CD4-positive, alpha-beta memory T cell (primary cell): ENCODE measurements around the gene CADPS. TPM values are rescaled to one million over a fixed set of nuclear protein-coding genes. Genes with fewer than 3 reads are reported as not detected.

Experiments
- CTCF ChIA-PET: fragments of 350-600 bp; sonication (Branson Sonifier 250); formaldehyde crosslinking; loops from one replicate; lab custom pipeline; 2021; ENCODE audit warnings: inconsistent platforms; ENCODE audit not compliant: partially characterized antibody; lab: Charles Lee
- POLR2A ChIA-PET: fragments of 350-600 bp; sonication (Branson Sonifier 250); formaldehyde crosslinking; loops from one replicate; lab custom pipeline; 2021; ENCODE audit not compliant: partially characterized antibody; lab: Charles Lee
- DNase-seq, 5 donors: peaks; one replicate each; pipeline versions ENCODE4 v3.0.0 to v3.0.0-alpha.2; 2020 to 2022; ENCODE audit warnings: mixed read lengths in 1 of 5
- H3K27ac ChIP-seq: one replicate; pipeline ENCODE4 v1.7.0; 2013; ENCODE audit warnings: low read depth, low read length
- H3K27me3 ChIP-seq: 2 replicates; pipeline ENCODE4 v1.7.0; 2013; ENCODE audit warnings: mild to moderate bottlenecking, low read length, moderate library complexity; ENCODE audit not compliant: insufficient read depth
- H3K36me3 ChIP-seq: 2 replicates; pipeline ENCODE4 v1.7.0; 2013; ENCODE audit warnings: mild to moderate bottlenecking, low read length, moderate library complexity; ENCODE audit not compliant: insufficient read depth
- H3K4me1 ChIP-seq: 2 replicates; pipeline ENCODE4 v1.7.0; 2013; ENCODE audit warnings: mild to moderate bottlenecking, low read length, moderate library complexity; ENCODE audit not compliant: insufficient read depth
- H3K4me3 ChIP-seq, 2 donors: one replicate each; pipeline ENCODE4 v1.7.0; 2013; ENCODE audit warnings: low read length in 2 of 2, mild to moderate bottlenecking in 1 of 2
- H3K9me3 ChIP-seq, 2 donors: one replicate each; pipeline ENCODE4 v1.7.0; 2013; ENCODE audit warnings: low read length in 2 of 2, control low read depth in 1 of 2; ENCODE audit not compliant: control insufficient read depth in 1 of 2
- H3K27ac Mint-ChIP-seq, 7 donors: one replicate each; pipeline ENCODE4 v1.8.0; 2020 to 2021; ENCODE audit warnings: mixed read lengths in 7 of 7, mild to moderate bottlenecking in 6 of 7, inconsistent platforms in 3 of 7, moderate library complexity in 3 of 7
- H3K27me3 Mint-ChIP-seq, 2 donors: one replicate each; pipeline ENCODE4 v1.8.0; 2020 to 2021; ENCODE audit warnings: mixed read lengths in 2 of 2
- H3K36me3 Mint-ChIP-seq, 2 donors: one replicate each; pipeline ENCODE4 v1.8.0; 2020 to 2021; ENCODE audit warnings: mixed read lengths in 2 of 2, inconsistent platforms in 1 of 2, mild to moderate bottlenecking in 1 of 2
- H3K4me1 Mint-ChIP-seq, 4 donors: one replicate each; pipeline ENCODE4 v1.8.0; 2020 to 2021; ENCODE audit warnings: mixed read lengths in 4 of 4, mild to moderate bottlenecking in 1 of 4
- H3K4me3 Mint-ChIP-seq, 8 donors: one replicate each; pipeline ENCODE4 v1.8.0; 2020 to 2021; ENCODE audit warnings: mixed read lengths in 8 of 8, mild to moderate bottlenecking in 7 of 8, moderate library complexity in 6 of 8, inconsistent platforms in 3 of 8
- H3K9me3 Mint-ChIP-seq, 8 donors: one replicate each; pipeline ENCODE4 v1.8.0; 2020 to 2021; ENCODE audit warnings: mixed read lengths in 8 of 8, mild to moderate bottlenecking in 5 of 8, inconsistent platforms in 3 of 8, moderate library complexity in 1 of 8
- intact Hi-C: fragments of 100-400 bp; cut with micrococcal nuclease; formaldehyde crosslinking; loops from one replicate; pipeline ENCODE4 v1.15.1; 2023
- polyA plus RNA-seq, 2 donors: library from polyadenylated mRNA; unstranded; fragments of 300-500 nt; fragmentation: Illumina TruSeq; gene quantifications; one replicate each; pipeline ENCODE4 v1.2.3, GENCODE V29; 2021
- total RNA-seq, 2 experiments: library from RNA; stranded (reverse); gene quantifications; one replicate each; pipeline ENCODE4 v1.2.3, GENCODE V29; 2021

CADPS gene
- total and polyA plus RNA-seq, 4 experiments from 2014 or later: not detected

DNA sequence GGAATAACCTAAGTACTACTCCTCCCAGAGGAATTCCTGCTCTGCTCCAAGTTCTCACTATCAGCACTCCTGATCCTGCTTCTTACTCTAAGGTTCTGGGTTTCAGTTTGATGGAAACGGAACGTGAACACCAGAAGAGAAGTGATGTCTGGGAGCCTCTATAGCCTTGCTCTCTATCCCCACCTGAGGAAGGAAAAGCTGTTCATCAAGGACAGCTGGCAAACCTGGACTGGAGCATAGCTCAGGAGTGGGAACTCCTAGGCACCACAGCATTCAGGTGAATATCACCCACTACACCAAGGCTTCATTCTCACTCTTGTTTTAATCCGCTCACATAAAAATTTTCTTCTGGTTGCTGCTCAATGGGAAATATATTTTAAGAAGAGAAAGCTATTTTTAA lies 13.0 kb upstream of the CADPS start:
- Mint-ChIP-seq H3K4me1 (no peaks in the 10 kb centered on the region), H3K36me3 (no peaks in the 10 kb centered on the region), H3K27me3 (no peaks in the 10 kb centered on the region), H3K4me3 (no peak overlapping the region), H3K9me3 (peaks cover 0 to 10% (median 2%) of the 10 kb centered on the region in 8 donors), H3K27ac (no peak overlapping the region)
- ChIA-PET POLR2A (no interaction called here), CTCF (no interaction called here)
- no peak for DNase-seq
- H3K4me3 ChIP-seq: no peak overlapping the region
- H3K27me3 ChIP-seq: no peaks in the 10 kb centered on the region
- no peaks in the 10 kb centered on the region for H3K4me1 ChIP-seq
- no peak overlapping the region for H3K27ac ChIP-seq
- no peaks in the 10 kb centered on the region for H3K36me3 ChIP-seq
- intact Hi-C loops: no loop called here
- H3K9me3 ChIP-seq: no peaks in the 10 kb centered on the region

DNA sequence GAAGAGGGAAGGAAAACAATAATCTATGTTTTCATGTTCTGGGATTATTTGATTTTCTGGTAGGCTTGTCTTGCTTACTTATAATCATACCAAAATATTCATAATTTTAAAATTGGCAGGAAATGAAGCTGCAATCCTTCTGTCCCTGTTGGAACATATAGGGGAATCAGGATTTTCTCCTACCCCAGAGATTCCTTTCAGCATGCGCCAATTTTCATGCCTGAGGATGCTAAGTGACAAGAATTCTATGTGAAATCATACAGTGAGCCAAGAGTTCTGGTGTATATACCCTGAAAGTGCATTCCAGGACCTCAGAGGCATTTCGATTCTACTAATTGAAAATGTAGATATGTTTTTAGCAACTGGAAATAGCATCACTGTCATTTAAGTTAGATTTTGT lies 9.9 kb upstream of the CADPS start:
- H3K4me3 Mint-ChIP-seq: no peak overlapping the region
- POLR2A ChIA-PET: no interaction called here
- Histone ChIP-seq H3K36me3 (no peaks in the 10 kb centered on the region), H3K27me3 (no peaks in the 10 kb centered on the region), H3K9me3 (no peaks in the 10 kb centered on the region), H3K27ac (no peak overlapping the region), H3K4me3 (no peak overlapping the region), H3K4me1 (no peaks in the 10 kb centered on the region)
- H3K27me3 Mint-ChIP-seq: no peaks in the 10 kb centered on the region
- peaks cover 0 to 16% (median 2%) of the 10 kb centered on the region in 8 donors for H3K9me3 Mint-ChIP-seq
- H3K36me3 Mint-ChIP-seq: no peaks in the 10 kb centered on the region
- no peak overlapping the region for H3K27ac Mint-ChIP-seq
- H3K4me1 Mint-ChIP-seq: no peaks in the 10 kb centered on the region
- no peak for DNase-seq
- CTCF ChIA-PET: no interaction called here
- intact Hi-C loops: no loop called here

DNA sequence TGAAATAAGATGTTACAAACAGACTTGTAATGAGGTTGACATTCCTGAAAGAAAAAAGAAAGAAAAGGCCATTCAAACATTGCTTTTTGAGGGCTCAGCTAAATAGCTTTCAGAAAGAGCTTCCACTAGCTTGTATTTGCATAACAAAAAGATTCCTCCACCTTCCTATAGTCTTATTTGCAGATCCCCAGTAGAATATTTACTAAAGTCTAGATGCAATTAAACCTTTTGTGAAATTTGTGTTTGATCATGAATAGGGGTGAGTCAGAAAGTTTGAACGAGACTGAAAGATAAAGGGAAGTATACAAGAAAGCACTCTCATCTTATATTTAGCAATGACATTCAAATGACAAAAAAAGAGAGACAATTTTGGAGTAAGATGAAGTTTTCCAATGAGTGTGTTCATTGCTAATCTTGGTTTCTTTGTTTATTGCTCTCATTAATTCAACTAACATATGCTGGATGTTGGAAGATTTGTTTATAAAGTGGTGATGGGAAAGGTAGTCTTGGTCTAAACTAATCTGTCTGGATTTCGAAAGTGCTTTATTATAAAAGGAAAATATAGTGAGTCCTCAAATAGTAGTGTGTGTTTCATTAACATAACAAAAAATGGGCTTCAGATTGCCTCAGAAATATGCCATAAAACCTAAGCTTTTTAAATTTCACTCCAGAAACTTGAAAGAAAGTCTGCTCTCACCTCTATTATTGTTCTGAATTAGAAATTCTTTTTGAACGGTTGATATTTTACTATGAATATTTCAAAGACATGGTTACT lies 9.1 kb upstream of the CADPS start:
- Mint-ChIP-seq H3K36me3 (no peaks in the 10 kb centered on the region), H3K27ac (no peak overlapping the region), H3K9me3 (peaks cover 0 to 11% (median 0%) of the 10 kb centered on the region in 8 donors), H3K4me1 (no peaks in the 10 kb centered on the region), H3K27me3 (no peaks in the 10 kb centered on the region), H3K4me3 (no peak overlapping the region)
- no peak for DNase-seq
- ChIA-PET CTCF (no interaction called here), POLR2A (no interaction called here)
- intact Hi-C loops: no loop called here
- Histone ChIP-seq H3K27me3 (no peaks in the 10 kb centered on the region), H3K9me3 (no peaks in the 10 kb centered on the region), H3K4me1 (no peaks in the 10 kb centered on the region), H3K4me3 (no peak overlapping the region), H3K36me3 (no peaks in the 10 kb centered on the region), H3K27ac (no peak overlapping the region)

DNA sequence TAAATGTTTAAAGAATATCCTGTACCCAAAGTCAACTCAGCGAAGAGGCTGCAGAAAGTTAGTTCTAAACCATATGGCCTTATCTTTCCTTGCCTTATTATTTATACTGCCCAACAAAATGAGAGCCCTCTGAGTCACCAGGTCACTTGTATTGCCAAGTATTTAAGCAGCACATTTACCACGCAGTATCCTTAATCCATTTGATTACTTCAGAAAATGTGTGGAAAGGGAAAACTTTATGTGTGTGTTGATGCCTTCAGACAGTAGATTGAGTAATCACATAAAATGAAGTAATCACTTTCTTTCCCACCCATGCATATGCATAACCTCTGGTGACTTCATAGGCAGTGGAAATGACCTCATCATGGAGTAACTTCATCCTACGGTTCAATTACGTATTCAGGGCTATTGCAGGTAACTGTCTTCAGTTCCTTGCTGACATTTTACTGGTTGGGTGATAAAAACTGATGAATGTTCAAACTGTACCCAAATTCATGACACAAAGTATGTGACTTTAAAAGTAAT lies 7.5 kb upstream of the CADPS start:
- Mint-ChIP-seq H3K27ac (no peak overlapping the region), H3K27me3 (no peaks in the 10 kb centered on the region), H3K36me3 (no peaks in the 10 kb centered on the region), H3K4me1 (no peaks in the 10 kb centered on the region), H3K9me3 (peaks cover 0 to 7% (median 3%) of the 10 kb centered on the region in 8 donors), H3K4me3 (no peak overlapping the region)
- ChIA-PET POLR2A (no interaction called here), CTCF (no interaction called here)
- no peak for DNase-seq
- Histone ChIP-seq H3K27me3 (no peaks in the 10 kb centered on the region), H3K27ac (no peak overlapping the region), H3K36me3 (no peaks in the 10 kb centered on the region), H3K9me3 (no peaks in the 10 kb centered on the region), H3K4me1 (no peaks in the 10 kb centered on the region), H3K4me3 (no peak overlapping the region)
- intact Hi-C loops: no loop called here

DNA sequence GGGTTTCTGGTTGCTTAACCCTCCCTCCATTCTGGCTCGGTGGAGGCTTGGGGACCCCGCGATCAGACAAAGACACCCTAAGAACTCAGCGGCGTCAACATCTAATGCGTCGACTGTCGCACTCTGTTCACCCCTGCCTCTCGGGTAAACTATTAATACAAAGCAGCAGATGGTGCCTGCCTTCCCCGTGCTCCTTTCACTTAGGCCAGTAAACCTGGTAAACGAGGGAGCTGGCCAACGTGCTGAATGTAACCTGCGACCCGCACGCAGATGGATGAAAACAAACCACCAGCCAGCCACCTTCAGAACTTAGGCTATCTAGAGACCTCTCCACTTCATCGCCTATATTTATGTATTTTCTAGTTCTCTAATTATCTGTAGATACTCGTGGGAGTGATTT lies 848 bp upstream of the CADPS start:
- Histone ChIP-seq H3K4me1 (no peaks in the 10 kb centered on the region), H3K27ac (no peak overlapping the region), H3K4me3 (no peak overlapping the region), H3K27me3 (peaks cover 4% of the 10 kb centered on the region), H3K36me3 (no peaks in the 10 kb centered on the region), H3K9me3 (no peaks in the 10 kb centered on the region)
- H3K9me3 Mint-ChIP-seq: peaks cover 3 to 23% (median 9%) of the 10 kb centered on the region in 8 donors
- ChIA-PET POLR2A (no interaction called here), CTCF (no interaction called here)
- H3K36me3 Mint-ChIP-seq: no peaks in the 10 kb centered on the region
- no peak overlapping the region for H3K27ac Mint-ChIP-seq
- no peak for DNase-seq
- H3K4me3 Mint-ChIP-seq: no peak overlapping the region
- peaks cover 20 to 28% of the 10 kb centered on the region in 2 donors for H3K27me3 Mint-ChIP-seq
- intact Hi-C loops: no loop called here
- peaks cover 0 to 11% (median 1%) of the 10 kb centered on the region in 4 donors for H3K4me1 Mint-ChIP-seq

DNA sequence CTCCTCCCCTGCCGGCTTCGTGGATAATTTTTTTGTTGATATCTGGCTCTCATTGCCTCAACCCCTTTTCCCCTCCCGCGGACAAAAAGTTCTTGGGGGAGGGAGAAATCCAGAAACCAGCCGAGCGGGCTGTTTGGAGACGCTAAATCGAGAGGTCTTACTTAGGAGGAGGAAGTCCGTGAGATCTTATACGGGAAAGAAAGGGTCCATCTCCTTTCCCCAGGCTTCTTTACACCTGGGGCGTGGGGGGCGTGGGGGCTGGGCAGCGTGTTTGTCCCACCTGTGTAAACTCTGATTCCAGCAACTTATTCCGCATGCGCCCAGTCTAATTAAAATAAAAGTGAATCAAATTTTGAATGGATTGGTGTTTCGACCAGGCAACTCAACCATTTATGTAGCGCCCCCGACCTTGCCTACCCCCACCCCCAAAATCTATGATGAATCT lies 364 bp upstream of the CADPS start:
- Mint-ChIP-seq H3K4me1 (peaks cover 0 to 11% (median 1%) of the 10 kb centered on the region in 4 donors), H3K27ac (no peak overlapping the region), H3K4me3 (no peak overlapping the region), H3K27me3 (peaks cover 20 to 28% of the 10 kb centered on the region in 2 donors), H3K36me3 (no peaks in the 10 kb centered on the region), H3K9me3 (peaks cover 3 to 23% (median 9%) of the 10 kb centered on the region in 8 donors)
- H3K27ac ChIP-seq: no peak overlapping the region
- H3K27me3 ChIP-seq: peaks cover 4% of the 10 kb centered on the region
- H3K4me3 ChIP-seq: no peak overlapping the region
- no peaks in the 10 kb centered on the region for H3K4me1 ChIP-seq
- ChIA-PET POLR2A (no interaction called here), CTCF (no interaction called here)
- intact Hi-C loops: no loop called here
- no peak for DNase-seq
- H3K9me3 ChIP-seq: no peaks in the 10 kb centered on the region
- H3K36me3 ChIP-seq: no peaks in the 10 kb centered on the region

DNA sequence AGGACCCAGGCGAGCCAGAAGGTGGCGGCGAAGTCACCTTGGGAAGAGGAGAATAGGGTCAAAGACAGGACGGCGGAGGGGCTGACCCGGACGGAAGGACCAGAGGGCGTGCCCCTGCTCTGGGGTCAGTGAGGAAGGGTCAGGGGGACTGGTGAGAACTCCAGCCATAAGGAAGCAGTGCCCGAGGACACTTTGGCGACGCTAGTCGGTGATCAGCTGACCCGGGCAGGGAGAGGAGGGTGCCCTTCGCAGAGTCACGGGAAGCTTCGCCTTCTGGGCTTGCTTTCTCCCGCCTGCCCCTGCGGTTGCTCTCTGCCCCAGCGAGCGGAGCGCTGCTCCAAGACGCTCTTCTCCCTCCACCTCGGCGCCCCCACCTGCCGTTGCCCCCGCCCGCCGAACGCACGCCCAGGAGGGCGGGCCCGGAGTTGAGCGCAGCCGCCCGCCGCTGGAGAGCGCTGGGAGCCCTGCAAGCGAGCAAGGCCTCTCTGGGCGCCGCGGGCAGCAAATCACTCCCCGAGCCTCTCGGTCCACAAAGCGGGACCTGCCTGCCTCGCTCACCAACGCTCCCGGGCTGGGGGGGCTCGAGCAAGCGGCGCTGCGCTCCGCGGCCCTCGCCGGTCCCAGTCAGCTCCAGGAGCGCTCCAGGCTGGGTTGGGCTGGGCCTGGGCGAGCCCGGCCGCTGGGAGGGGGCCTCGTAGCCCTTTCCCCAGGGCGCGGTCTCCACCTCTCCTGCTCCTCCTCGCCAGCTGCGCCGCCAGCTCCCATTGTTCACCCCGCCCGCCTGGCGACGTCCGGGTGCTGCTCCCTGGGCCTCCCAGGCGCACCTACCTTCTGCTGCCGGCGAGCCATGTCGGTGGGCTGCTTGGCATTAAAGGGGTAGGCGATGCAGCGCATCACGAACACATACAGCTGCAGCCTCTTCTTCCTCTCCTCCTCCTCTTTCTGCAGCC lies 1.2 kb downstream of the CADPS start:
- H3K4me3 ChIP-seq: no peak overlapping the region
- H3K27me3 ChIP-seq: peaks cover 4% of the 10 kb centered on the region
- intact Hi-C loops: no loop called here
- H3K4me3 Mint-ChIP-seq: peak overlapping the region in 2 of 8 donors; percentile 51 to 61
- no peak for DNase-seq
- H3K36me3 ChIP-seq: no peaks in the 10 kb centered on the region
- no peaks in the 10 kb centered on the region for H3K36me3 Mint-ChIP-seq
- no peaks in the 10 kb centered on the region for H3K9me3 ChIP-seq
- ChIA-PET CTCF (no interaction called here), POLR2A (no interaction called here)
- no peaks in the 10 kb centered on the region for H3K4me1 ChIP-seq
- peaks cover 20 to 28% of the 10 kb centered on the region in 2 donors for H3K27me3 Mint-ChIP-seq
- peaks cover 4 to 23% (median 10%) of the 10 kb centered on the region in 8 donors for H3K9me3 Mint-ChIP-seq
- peaks cover 0 to 11% (median 1%) of the 10 kb centered on the region in 4 donors for H3K4me1 Mint-ChIP-seq
- H3K27ac Mint-ChIP-seq: no peak overlapping the region
- H3K27ac ChIP-seq: no peak overlapping the region
